A549 treated with AZD2906 at 1 μM for 4 hours (cell line): ENCODE results near the gene MARVELD3. TPM values are rescaled to one million over a fixed set of nuclear protein-coding genes. Genes with fewer than 3 reads are reported as not detected.

Source experiments
- total RNA-seq: library from RNA; stranded (reverse); fragments of 200-300 nt; extraction: Qiagen RNA extraction; gene quantifications from 5 replicates; pipeline ENCODE4 v1.2.3, GENCODE V29; 2022

Gene MARVELD3
- total RNA-seq = 0.27 to 0.45 TPM (median 0.32 TPM) in 5 replicates

GRCh38 chr16:71626018-71626857 lies at the start of gene MARVELD3:
Gene MARVELD3 (plus strand): TSS chr16:71626184. CDS start chr16:71626230, 46 bp downstream.

GRCh38 chr16:71576971-71577370 lies 49.0 kb upstream of the MARVELD3 start, which contains the start of gene TAT:
Gene TAT (minus strand): TSS chr16:71577092. CDS start chr16:71576415, 677 bp downstream.

Other genes with a start within 250 kb of the MARVELD3 start
- gene TLE7, start 184.1 kb upstream of the MARVELD3 start, total RNA-seq = not detected in 5 replicates
- gene ZNF23, start 163.9 kb upstream of the MARVELD3 start, total RNA-seq = 5.0 to 7.8 TPM (median 5.1 TPM) in 5 replicates
- 1.2 to 2.1 TPM (median 1.9 TPM) in 5 replicates for gene ZNF19, start 136.9 kb upstream of the MARVELD3 start, total RNA-seq
- 0.06 to 0.13 TPM (median 0.13 TPM) in 3 of 5 replicates, not detected in the others for gene CHST4, start 99.8 kb upstream of the MARVELD3 start, total RNA-seq
- 0.03 to 0.15 TPM (median 0.05 TPM) in 4 of 5 replicates, not detected in the other for gene TAT, start 49.1 kb upstream of the MARVELD3 start, total RNA-seq
- gene PHLPP2, start 98.5 kb downstream of the MARVELD3 start, total RNA-seq = 10.5 to 13.4 TPM (median 10.8 TPM) in 5 replicates
- 41.1 to 47.6 TPM (median 46.7 TPM) in 5 replicates for gene AP1G1, start 182.7 kb downstream of the MARVELD3 start, total RNA-seq
- gene ATXN1L, start 219.8 kb downstream of the MARVELD3 start, total RNA-seq = 14.1 to 18.2 TPM (median 17.0 TPM) in 5 replicates